K562 (cell line): ENCODE measurements around the gene LNX2. TPM values are rescaled to one million over a fixed set of nuclear protein-coding genes. Genes with fewer than 3 reads are reported as not detected.

Experiments used
- ASH1L ChIP-seq: fragments of 450-650 bp; IDR thresholded peaks from 2 replicates; pipeline ENCODE4 v1.6.1; 2018; ENCODE audit warnings: borderline replicate concordance, mild to moderate bottlenecking, low read depth; ENCODE audit not compliant: partially characterized antibody
- CEBPG ChIP-seq, 3 experiments: fragments of 200-800 bp in 1 of 3; sonication (Bioruptor generic) in 1 of 3; sonication (generic) in 1 of 3; formaldehyde crosslinking in 1 of 3; IDR thresholded peaks in 2 of 3; conservative IDR thresholded peaks in 1 of 3; 2 replicates each; pipeline versions ENCODE4 v1.6.1 to v1.8.0; 2016 to 2022; ENCODE audit warnings: missing compliant biosample characterization in 2 of 3, missing genetic modification characterization in 2 of 3, mild to moderate bottlenecking in 1 of 3, missing genetic modification reagents in 1 of 3
- CHCHD3 ChIP-seq: fragments of 250-450 bp; sonication (Bioruptor Pico); IDR thresholded peaks from 2 replicates; pipeline ENCODE4 v2.1.2; 2022; ENCODE audit warnings: mild to moderate bottlenecking
- COPS2 ChIP-seq: fragments of 450-650 bp; conservative IDR thresholded peaks from 2 replicates; pipeline ENCODE4 v1.6.1; 2016; ENCODE audit warnings: mild to moderate bottlenecking, moderate library complexity
- EGR1 ChIP-seq: fragments of 450-650 bp; conservative IDR thresholded peaks from 2 replicates; pipeline ENCODE4 v1.6.1; 2017; ENCODE audit warnings: mild to moderate bottlenecking
- FOS ChIP-seq: IDR thresholded peaks from 3 replicates; pipeline ENCODE4 v1.6.1; 2011; ENCODE audit not compliant: insufficient read length; ENCODE audit errors: extremely low read depth
- HNRNPUL1 ChIP-seq: fragments of 200-400 bp; formaldehyde crosslinking; IDR thresholded peaks from 2 replicates; pipeline ENCODE4 v1.6.1; 2017; ENCODE audit warnings: low read length
- MAZ ChIP-seq, 2 experiments: fragments of 450-650 bp in 1 of 2; sonication (generic) in 1 of 2; formaldehyde crosslinking; IDR thresholded peaks in 1 of 2; conservative IDR thresholded peaks in 1 of 2; 2 replicates each; pipeline versions ENCODE4 v1.4.0 to v1.5.0; 2020; ENCODE audit warnings: mild to moderate bottlenecking in 1 of 2, missing genetic modification reagents in 1 of 2
- NCOA2 ChIP-seq, 2 experiments: fragments of 450-650 bp; IDR thresholded peaks; 2 replicates each; pipeline ENCODE4 v1.6.1; 2018; ENCODE audit warnings: mild to moderate bottlenecking in 2 of 2, moderate library complexity in 1 of 2; ENCODE audit not compliant: partially characterized antibody in 2 of 2
- NFIC ChIP-seq: fragments of 450-650 bp; IDR thresholded peaks from 2 replicates; pipeline ENCODE4 v1.6.1; 2017; ENCODE audit warnings: mild to moderate bottlenecking, inconsistent platforms
- PCBP2 ChIP-seq: fragments of 200-400 bp; formaldehyde crosslinking; IDR thresholded peaks from 2 replicates; pipeline ENCODE4 v1.6.1; 2018; ENCODE audit warnings: low read length, low read depth, mild to moderate bottlenecking, moderate library complexity; ENCODE audit not compliant: poor library complexity, severe bottlenecking
- SMAD2 ChIP-seq: fragments of 150-350 bp; IDR thresholded peaks from 2 replicates; pipeline ENCODE4 v1.6.1; 2014; ENCODE audit warnings: low read depth, mild to moderate bottlenecking, low read length
- SMARCC2 ChIP-seq: fragments of 450-650 bp; IDR thresholded peaks from 2 replicates; pipeline ENCODE4 v1.6.1; 2017; ENCODE audit warnings: antibody characterized with exemption, moderate library complexity, mild to moderate bottlenecking, low read depth
- TARDBP ChIP-seq: fragments of 450-650 bp; IDR thresholded peaks from 2 replicates; pipeline ENCODE4 v1.6.1; 2016
- TCF7 ChIP-seq: sonication (generic); IDR thresholded peaks from 2 replicates; pipeline ENCODE4 v1.6.1; 2016; ENCODE audit warnings: antibody characterized with exemption, borderline replicate concordance
- TCFL5 ChIP-seq: fragments of 250-450 bp; sonication (Bioruptor Pico); conservative IDR thresholded peaks from 2 replicates; pipeline ENCODE4 v1.6.1; 2021; ENCODE audit warnings: mild to moderate bottlenecking, moderate library complexity, matching md5 sums
- ZBTB7A ChIP-seq: IDR thresholded peaks from 2 replicates; pipeline ENCODE4 v1.6.1; 2011; ENCODE audit warnings: low read depth, mild to moderate bottlenecking, low read length, moderate library complexity, borderline replicate concordance; ENCODE audit not compliant: control insufficient read depth
- ZBTB9 ChIP-seq: fragments of 450-650 bp; formaldehyde crosslinking; IDR thresholded peaks from 2 replicates; pipeline ENCODE4 v1.4.0; 2020; ENCODE audit warnings: mild to moderate bottlenecking, moderate library complexity
- ZMIZ1 ChIP-seq, 2 experiments: fragments of 150-350 bp in 1 of 2; IDR thresholded peaks; 2 replicates each; pipeline ENCODE4 v1.6.1; 2012 to 2016; ENCODE audit warnings: low read depth in 2 of 2, low read length in 2 of 2, mild to moderate bottlenecking in 1 of 2, moderate library complexity in 1 of 2
- ZNF316 ChIP-seq: fragments of 450-650 bp; IDR thresholded peaks from 2 replicates; pipeline ENCODE4 v1.6.1; 2016
- ZNF764 ChIP-seq: fragments of 250-450 bp; sonication (Bioruptor Pico); IDR thresholded peaks from 2 replicates; pipeline ENCODE4 v1.4.0; 2020; ENCODE audit warnings: low read depth, mild to moderate bottlenecking, moderate library complexity
- polyA plus RNA-seq, 8 experiments: library from polyadenylated mRNA; depleted of rRNA in 4 of 8; stranded (reverse) in 5 of 8; unstranded in 3 of 8; fragments of >200 nt; fragmentation: Nextera tagmentation in 2 of 8; fragmentation: Illumina TruSeq in 1 of 8; extraction: Ambion mirVana in 2 of 8; extraction: Trizol in 1 of 8; gene quantifications; 2 replicates each; pipeline versions ENCODE4 v1.2.1 to v1.2.3, GENCODE V29; 2011 to 2014; ENCODE audit warnings: inconsistent platforms in 1 of 8, missing spikeins in 1 of 8
- total RNA-seq, 7 experiments: library from RNA; depleted of rRNA in 6 of 7; stranded (reverse); fragments of >200 nt in 6 of 7; fragmentation: Illumina TruSeq in 2 of 7; extraction: Trizol in 2 of 7; gene quantifications; 2 replicates each; pipeline versions ENCODE4 v1.2.1 to v1.2.3, GENCODE V29; 2011 to 2021; ENCODE audit warnings: low replicate concordance in 1 of 7
- TF ChIP-seq, protein P1 (sequence below): fragments of 200-800 bp; sonication (Bioruptor generic); IDR thresholded peaks from 2 replicates; pipeline ENCODE4 v1.6.1; 2017; ENCODE audit warnings: missing genetic modification characterization, missing compliant biosample characterization

The LNX2 gene
- total and polyA plus RNA-seq, 9 of the 15 experiments (the other 6 are each of a cell fraction or from before 2014, with no cell fraction given), result 1.5 to 5.5 (median 4.0) TPM

DNA sequence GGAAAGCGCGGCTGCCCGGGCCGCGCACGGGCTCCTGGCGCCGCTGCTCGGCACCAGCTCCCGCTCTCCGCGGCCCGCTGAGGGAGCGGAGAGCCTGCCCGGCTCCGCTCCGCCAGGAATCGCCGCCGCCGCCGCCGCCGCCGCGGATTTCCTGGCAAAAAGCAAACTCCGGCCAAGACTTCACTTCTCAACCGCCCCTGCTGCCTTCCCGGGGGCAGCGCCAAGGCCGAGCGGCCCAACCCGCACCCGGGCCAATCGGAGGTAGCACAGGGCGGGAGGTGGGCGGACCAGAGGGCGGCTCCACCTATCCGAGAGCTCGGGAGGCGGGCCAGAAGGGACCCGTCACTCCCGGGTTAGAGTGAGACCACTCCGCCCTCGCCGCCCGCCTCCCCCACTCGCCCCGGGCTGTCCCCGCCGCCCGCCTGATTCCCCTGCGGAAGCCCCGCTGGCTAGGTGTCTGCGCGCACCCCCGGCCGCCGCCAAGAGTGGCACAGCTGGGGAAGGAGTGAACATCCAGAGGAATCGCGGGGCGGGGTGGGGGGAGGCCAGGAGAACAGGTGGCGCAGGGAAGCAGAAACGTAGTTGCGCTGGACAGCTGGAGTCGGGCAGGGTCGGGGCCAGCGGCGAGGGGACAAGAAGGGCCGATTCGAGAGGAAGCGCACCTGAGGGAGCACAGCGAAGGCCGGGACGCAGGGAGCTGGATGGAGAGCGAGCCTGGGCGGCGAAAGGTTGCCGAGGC lies at the start of gene LNX2 (continued):
- TF ChIP-seq ASH1L (peak; percentile 79), EGR1 (peak; percentile 53), FOS (peak; percentile 80), CEBPG (CRISPR knock-in tag; IDR thresholded peaks at IDR 0.05) (no peak), CEBPG (tag; conservative IDR thresholded peaks at IDR 0.05 in 1 of 2, IDR thresholded peaks at IDR 0.05 in 1 of 2) (no peak), ZMIZ1 (IDR thresholded peaks at IDR 0.05; ENCODE audit: low read depth in 2 of 2, low read length in 2 of 2) (no peak), CHCHD3 (no peak), NCOA2 (IDR thresholded peaks at IDR 0.05; ENCODE audit: partially characterized antibody in 2 of 2) (peak in 1 of 2 experiments; percentile 82), ZBTB7A (peak; percentile 37; the same call in 1 of the 2 replicates), ZNF316 (peak; percentile 63), COPS2 (no peak), SMARCC2 (no peak), HNRNPUL1 (no peak), TCFL5 (no peak), MAZ (CRISPR knock-in tag; conservative IDR thresholded peaks at IDR 0.05 in 1 of 2, IDR thresholded peaks at IDR 0.05 in 1 of 2) (peak in 1 of 2 experiments; percentile 49; a peak in 2 of 4 replicates), TCF7 (no peak), SMAD2 (no peak), NFIC (no peak), TARDBP (no peak), PCBP2 (no peak), ZBTB9 (CRISPR knock-in tag) (no peak), ZNF764 (no peak)
- TF ChIP-seq, protein P1, sequence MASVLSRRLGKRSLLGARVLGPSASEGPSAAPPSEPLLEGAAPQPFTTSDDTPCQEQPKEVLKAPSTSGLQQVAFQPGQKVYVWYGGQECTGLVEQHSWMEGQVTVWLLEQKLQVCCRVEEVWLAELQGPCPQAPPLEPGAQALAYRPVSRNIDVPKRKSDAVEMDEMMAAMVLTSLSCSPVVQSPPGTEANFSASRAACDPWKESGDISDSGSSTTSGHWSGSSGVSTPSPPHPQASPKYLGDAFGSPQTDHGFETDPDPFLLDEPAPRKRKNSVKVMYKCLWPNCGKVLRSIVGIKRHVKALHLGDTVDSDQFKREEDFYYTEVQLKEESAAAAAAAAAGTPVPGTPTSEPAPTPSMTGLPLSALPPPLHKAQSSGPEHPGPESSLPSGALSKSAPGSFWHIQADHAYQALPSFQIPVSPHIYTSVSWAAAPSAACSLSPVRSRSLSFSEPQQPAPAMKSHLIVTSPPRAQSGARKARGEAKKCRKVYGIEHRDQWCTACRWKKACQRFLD (CRISPR knock-in tag), result no peak
